Measurements from ENCODE around the gene GPR152.
"Not testable (repeated sequence)": the region's sequence is repeated elsewhere in the genome, so short reads cannot be mapped to it uniquely, and the experiment has no call there.

The GPR152 gene

GRCh38 chr11:67408437-67409200 is 43.9 kb downstream of the GPR152 start:
- DNase-seq, result no peak

GRCh38 chr11:67407688-67408163 is 44.8 kb downstream of the GPR152 start:
- no peak for DNase-seq

GRCh38 chr11:67406969-67407687 is 45.4 kb downstream of the GPR152 start:
- DNase-seq, result peak in 1 of 2 experiments; percentile 60

GRCh38 chr11:67406420-67406968 is 46.0 kb downstream of the GPR152 start:
- no peak for DNase-seq

- DNase-seq, result no peak
Observed at GRCh38 chr11:67405688-67406339, 46.7 kb downstream of the GPR152 start.

- DNase-seq, result no peak
Observed at GRCh38 chr11:67405196-67405567, 47.3 kb downstream of the GPR152 start.

GRCh38 chr11:67404515-67405195 is 47.9 kb downstream of the GPR152 start:
- no peak for DNase-seq

- DNase-seq, result not testable (repeated sequence)
Observed at GRCh38 chr11:67403085-67403484, 49.4 kb downstream of the GPR152 start.

- not testable (repeated sequence) for DNase-seq
Observed at GRCh38 chr11:67402192-67402839, 50.2 kb downstream of the GPR152 start.

- peak; percentile 58 to 95 for DNase-seq
Observed at GRCh38 chr11:67401495-67402191, 50.9 kb downstream of the GPR152 start, which contains the start of gene PPP1CA. TSS of gene PPP1CA (minus strand) at chr11:67401858. CDS start at chr11:67401782, 76 bp downstream.

All from NCI-H526 (cell line).